ENCODE measurements around the gene FNDC8. TPM values are rescaled to one million over a fixed set of nuclear protein-coding genes. Genes with fewer than 3 reads are reported as not detected.

FNDC8 gene
- total and polyA plus RNA-seq, 2 of the 8 experiments (the other 6 are each of a cell fraction or from before 2014, with no cell fraction given): not detected

GRCh38 chr17:35080536-35080935, 40.9 kb upstream of the FNDC8 start:
- Histone ChIP-seq H3K4me1 (replicated peaks in 1 of 4; ENCODE audit: control insufficient read depth in 3 of 4, insufficient read depth in 4 of 4, low read length in 3 of 4) (peaks cover 0 to 9% (median 5%) of the 10 kb centered on the region in 4 experiments; a peak in 3 of 7 replicates), H3K9me3 (ENCODE audit: insufficient read depth in 2 of 2, low read depth in 1 of 2, low read length in 1 of 2) (no peaks in the 10 kb centered on the region), H4K5ac (ENCODE audit: insufficient read length, low read depth, low read length) (no peak overlapping the region), H3K4ac (replicated peaks; ENCODE audit: insufficient read length, low read depth, low read length) (no peak overlapping the region), H2AFZ (ENCODE audit: low read length) (no peak overlapping the region), H3K27me3 (replicated peaks in 1 of 4; ENCODE audit: control insufficient read depth in 3 of 4, extremely low read depth in 1 of 4, insufficient read depth in 3 of 4, low read length in 3 of 4) (no peaks in the 10 kb centered on the region), H2BK5ac (ENCODE audit: low read depth, low read length) (no peak overlapping the region), H3K23me2 (ENCODE audit: low read depth, low read length) (no peaks in the 10 kb centered on the region), H3K4me3 (ENCODE audit: extremely low read depth in 1 of 4, insufficient read depth in 2 of 4, low read depth in 3 of 4, low read length in 4 of 4) (no peak overlapping the region), H3K79me1 (ENCODE audit: low read depth, low read length) (no peaks in the 10 kb centered on the region; the same call in 1 of the 2 replicates), H2BK12ac (ENCODE audit: low read depth, low read length) (no peak overlapping the region), H4K91ac (replicated peaks; ENCODE audit: insufficient read length, low read length) (no peak overlapping the region), H2BK20ac (ENCODE audit: low read length) (no peak overlapping the region), H3K27ac (ENCODE audit: low read depth, low read length) (no peak overlapping the region), H4K8ac (ENCODE audit: extremely low read depth, insufficient read depth, low read length) (no peak overlapping the region), H3K56ac (replicated peaks; ENCODE audit: insufficient read length, low read depth, low read length) (no peak overlapping the region), H3K18ac (ENCODE audit: extremely low read depth, low read length) (no peak overlapping the region), H2AK5ac (ENCODE audit: low read depth, low read length) (no peak overlapping the region), H3K9ac (replicated peaks in 1 of 4; ENCODE audit: extremely low read depth in 1 of 4, low read depth in 3 of 4, low read length in 3 of 4) (no peak overlapping the region; a peak in 1 of 7 replicates), H3K14ac (ENCODE audit: insufficient read length) (no peak overlapping the region), H3K36me3 (ENCODE audit: control insufficient read depth in 2 of 4, insufficient read depth in 4 of 4, low read length in 3 of 4) (no peaks in the 10 kb centered on the region), H4K20me1 (replicated peaks in 1 of 2; ENCODE audit: control insufficient read depth in 1 of 2, insufficient read depth in 2 of 2, low read length in 2 of 2) (no peaks in the 10 kb centered on the region), H2BK15ac (ENCODE audit: low read length) (no peak overlapping the region), H3K4me2 (ENCODE audit: insufficient read depth in 1 of 2, low read depth in 2 of 2, low read length in 2 of 2) (no peak overlapping the region), H3K79me2 (ENCODE audit: control insufficient read depth in 1 of 2, insufficient read depth in 2 of 2, low read length in 2 of 2) (peaks cover 0 to 7% of the 10 kb centered on the region in 2 experiments; a peak in 1 of 4 replicates), H3K23ac (ENCODE audit: insufficient read length) (no peak overlapping the region), H2BK120ac (replicated peaks; ENCODE audit: low read depth, low read length) (no peak overlapping the region)
- ChIA-PET POLR2A (ENCODE audit: partially characterized antibody) (interaction anchor here (0.6 to 1.8 kb wide), 3 partner anchors 17 to 70 kb away, joined by 3 to 5 read pairs (median 3); partner anchors contain the start of gene RFFL), CTCF (ENCODE audit: partially characterized antibody) (interaction anchor here (0.6 to 4.4 kb wide), 7 partner anchors 9 to 78 kb away, joined by 3 to 22 read pairs (median 3); partner anchors contain the start of gene FNDC8)
- DNase-seq (ENCODE audit: low read depth in 1 of 2, low spot score in 2 of 2) (no peak), FAIRE-seq (no peak)
- 45% methylated on average over 1 of the region's 1 CpG; no CpG with 5 or more reads in 1 of the 2 experiments for WGBS, 2 experiments (ENCODE audit: extremely low coverage in 1 of 2, insufficient coverage in 1 of 2, insufficient read length in 1 of 2, insufficient replicate concordance in 2 of 2, low coverage in 1 of 2, low lambda C conversion rate in 2 of 2, missing lambda C conversion rate in 1 of 2)
- TF ChIP-seq SIRT6 (IDR thresholded peaks at IDR 0.05; ENCODE audit: low read length) (no peak), KDM5A (IDR thresholded peaks at IDR 0.05; ENCODE audit: low read length) (no peak), TAF1 (IDR thresholded peaks at IDR 0.05; ENCODE audit: low read depth, low read length) (no peak), BACH1 (IDR thresholded peaks at IDR 0.05; ENCODE audit: low read length) (no peak), MAX (IDR thresholded peaks at IDR 0.05) (no peak), TCF12 (IDR thresholded peaks at IDR 0.05; ENCODE audit: low read depth, low read length) (no peak), SP2 (IDR thresholded peaks at IDR 0.05; ENCODE audit: low read length) (no peak), PHF8 (conservative IDR thresholded peaks at IDR 0.05; ENCODE audit: low read depth, low read length) (no peak), CTBP2 (IDR thresholded peaks at IDR 0.05; ENCODE audit: borderline replicate concordance, insufficient read depth, insufficient read length, low read length) (no peak), SRF (IDR thresholded peaks at IDR 0.05; ENCODE audit: low read depth, low read length) (no peak), TBP (IDR thresholded peaks at IDR 0.05; ENCODE audit: low read depth, low read length) (no peak), RNF2 (IDR thresholded peaks at IDR 0.05; ENCODE audit: borderline replicate concordance, low read depth, low read length, missing control alignments, poor library complexity, severe bottlenecking) (no peak)
